H1 (cell line): ENCODE data around the gene PGBD5. TPM values are rescaled to one million over a fixed set of nuclear protein-coding genes. Genes with fewer than 3 reads are reported as not detected.

Experiments
- CTCF ChIA-PET: fragments of 300-600 bp; sonication (Branson Sonifier 250); formaldehyde crosslinking; loops from one replicate; lab custom pipeline; 2021; ENCODE audit not compliant: partially characterized antibody; lab: Charles Lee
- POLR2A ChIA-PET: fragments of 300-600 bp; sonication (Branson Sonifier 250); formaldehyde crosslinking; loops from one replicate; lab custom pipeline; 2021; ENCODE audit warnings: inconsistent platforms; ENCODE audit not compliant: partially characterized antibody; lab: Charles Lee
- DNase-seq, 2 experiments: peaks; one replicate each; pipeline versions ENCODE4 v3.0.0 to v3.0.0-alpha.2; 2010 to 2022; ENCODE audit warnings: low spot score in 2 of 2, low read depth in 1 of 2, mixed read lengths in 1 of 2
- FAIRE-seq: peaks from 2 replicates; lab custom pipeline; 2011; peaks lifted over from hg19 to GRCh38; lab: Jason Lieb, UNC
- H2AFZ ChIP-seq: 2 replicates; pipeline ENCODE4 v1.8.1; 2012; ENCODE audit warnings: low read length, inconsistent platforms
- H2AK5ac ChIP-seq: 2 replicates; pipeline ENCODE4 v1.6.1; 2013; ENCODE audit warnings: low read depth, low read length
- H2BK120ac ChIP-seq: replicated peaks from 2 replicates; pipeline ENCODE3; 2013; ENCODE audit warnings: low read depth, low read length, inconsistent platforms
- H2BK12ac ChIP-seq: 2 replicates; pipeline ENCODE4 v1.6.1; 2013; ENCODE audit warnings: low read depth, low read length
- H2BK15ac ChIP-seq: 2 replicates; pipeline ENCODE4 v1.6.1; 2013; ENCODE audit warnings: low read length
- H2BK20ac ChIP-seq: 2 replicates; pipeline ENCODE4 v1.6.1; 2013; ENCODE audit warnings: low read length
- H2BK5ac ChIP-seq: 2 replicates; pipeline ENCODE4 v1.6.1; 2013; ENCODE audit warnings: low read depth, low read length
- H3K14ac ChIP-seq: 2 replicates; pipeline ENCODE4 v1.6.1; 2013; ENCODE audit warnings: inconsistent platforms; ENCODE audit not compliant: insufficient read length
- H3K18ac ChIP-seq: 2 replicates; pipeline ENCODE4 v1.6.1; 2013; ENCODE audit warnings: low read length; ENCODE audit errors: extremely low read depth
- H3K23ac ChIP-seq: 2 replicates; pipeline ENCODE4 v1.6.1; 2013; ENCODE audit warnings: inconsistent platforms; ENCODE audit not compliant: insufficient read length
- H3K23me2 ChIP-seq: 2 replicates; pipeline ENCODE4 v1.6.1; 2013; ENCODE audit warnings: low read depth, low read length
- H3K27ac ChIP-seq: 2 replicates; pipeline ENCODE4 v1.6.1; 2011; ENCODE audit warnings: low read depth, low read length, inconsistent platforms
- H3K27me3 ChIP-seq, 4 experiments: replicated peaks in 1 of 4; 1 replicate in 1 of 4; 2 replicates in 3 of 4; pipeline versions ENCODE4 v1.6.1 to v1.8.1; 2011 to 2013; ENCODE audit warnings: low read length in 3 of 4, mild to moderate bottlenecking in 3 of 4, inconsistent platforms in 2 of 4, mixed read lengths in 2 of 4, moderate library complexity in 1 of 4; ENCODE audit not compliant: control insufficient read depth in 3 of 4, insufficient read depth in 3 of 4; ENCODE audit errors: extremely low read depth in 1 of 4
- H3K36me3 ChIP-seq, 4 experiments: 2 replicates each; pipeline versions ENCODE4 v1.6.1 to v1.8.1; 2011 to 2013; ENCODE audit warnings: mild to moderate bottlenecking in 4 of 4, low read length in 3 of 4, moderate library complexity in 2 of 4, control low read depth in 1 of 4, inconsistent platforms in 1 of 4; ENCODE audit not compliant: insufficient read depth in 4 of 4, control insufficient read depth in 2 of 4
- H3K4ac ChIP-seq: replicated peaks from 2 replicates; pipeline ENCODE3; 2013; ENCODE audit warnings: low read length, low read depth, mixed read lengths, inconsistent platforms; ENCODE audit not compliant: insufficient read length
- H3K4me1 ChIP-seq, 4 experiments: replicated peaks in 1 of 4; 1 replicate in 1 of 4; 2 replicates in 3 of 4; pipeline versions ENCODE4 v1.6.1 to v1.8.1; 2011 to 2013; ENCODE audit warnings: low read length in 3 of 4, inconsistent platforms in 2 of 4, mixed read lengths in 1 of 4; ENCODE audit not compliant: insufficient read depth in 4 of 4, control insufficient read depth in 3 of 4
- H3K4me2 ChIP-seq, 2 experiments: 2 replicates each; pipeline versions ENCODE4 v1.6.1 to v1.8.1; 2011 to 2013; ENCODE audit warnings: low read depth in 2 of 2, low read length in 2 of 2, control low read depth in 1 of 2, inconsistent platforms in 1 of 2, mild to moderate bottlenecking in 1 of 2; ENCODE audit not compliant: insufficient read depth in 1 of 2
- H3K4me3 ChIP-seq, 4 experiments: fragments of 200-600, 300-600 bp in 1 of 4; sonication (generic), shearing (Covaris generic), sonication (Bioruptor Twin) in 1 of 4; 2 replicates each; pipeline versions ENCODE4 v1.5.1 to v1.8.1; 2011 to 2016; ENCODE audit warnings: low read length in 4 of 4, low read depth in 3 of 4, control low read depth in 2 of 4, inconsistent platforms in 2 of 4, mild to moderate bottlenecking in 2 of 4, mixed read lengths in 1 of 4, moderate library complexity in 1 of 4; ENCODE audit not compliant: insufficient read depth in 2 of 4; ENCODE audit errors: extremely low read depth in 1 of 4
- H3K56ac ChIP-seq: replicated peaks from 2 replicates; pipeline ENCODE3; 2013; ENCODE audit warnings: low read depth, mild to moderate bottlenecking, mixed read lengths, low read length, inconsistent platforms; ENCODE audit not compliant: insufficient read length
- H3K79me1 ChIP-seq: 2 replicates; pipeline ENCODE4 v1.6.1; 2013; ENCODE audit warnings: low read depth, low read length, control low read depth
- H3K79me2 ChIP-seq, 2 experiments: 2 replicates each; pipeline versions ENCODE4 v1.6.1 to v1.8.1; 2012 to 2013; ENCODE audit warnings: low read length in 2 of 2, mild to moderate bottlenecking in 2 of 2, inconsistent platforms in 1 of 2; ENCODE audit not compliant: insufficient read depth in 2 of 2, control insufficient read depth in 1 of 2
- H3K9ac ChIP-seq, 4 experiments: replicated peaks in 1 of 4; 1 replicate in 1 of 4; 2 replicates in 3 of 4; pipeline versions ENCODE4 v1.6.1 to v1.8.1; 2011 to 2013; ENCODE audit warnings: low read depth in 3 of 4, low read length in 3 of 4, control low read depth in 2 of 4, mild to moderate bottlenecking in 2 of 4, moderate library complexity in 2 of 4, inconsistent platforms in 1 of 4; ENCODE audit errors: extremely low read depth in 1 of 4
- H3K9me3 ChIP-seq, 2 experiments: 2 replicates each; pipeline versions ENCODE4 v1.6.1 to v1.8.1; 2012 to 2013; ENCODE audit warnings: mild to moderate bottlenecking in 2 of 2, moderate library complexity in 2 of 2, control low read depth in 1 of 2, inconsistent platforms in 1 of 2, low read depth in 1 of 2, low read length in 1 of 2, mixed read lengths in 1 of 2; ENCODE audit not compliant: insufficient read depth in 2 of 2
- H4K20me1 ChIP-seq, 2 experiments: replicated peaks in 1 of 2; 2 replicates each; pipeline versions ENCODE3 to v1.8.1; 2011 to 2013; ENCODE audit warnings: inconsistent platforms in 2 of 2, low read length in 2 of 2, mild to moderate bottlenecking in 1 of 2; ENCODE audit not compliant: insufficient read depth in 2 of 2, control insufficient read depth in 1 of 2
- H4K5ac ChIP-seq: 2 replicates; pipeline ENCODE4 v1.6.1; 2013; ENCODE audit warnings: low read length, low read depth, mixed read lengths, inconsistent platforms; ENCODE audit not compliant: insufficient read length
- H4K8ac ChIP-seq: 2 replicates; pipeline ENCODE4 v1.8.0; 2013; ENCODE audit warnings: mild to moderate bottlenecking, moderate library complexity, low read length, inconsistent platforms; ENCODE audit not compliant: insufficient read depth; ENCODE audit errors: extremely low read depth
- H4K91ac ChIP-seq: replicated peaks from 2 replicates; pipeline ENCODE3; 2013; ENCODE audit warnings: low read length, mixed read lengths, inconsistent platforms; ENCODE audit not compliant: insufficient read length
- BRCA1 ChIP-seq: IDR thresholded peaks from 2 replicates; pipeline ENCODE4 v1.6.1; 2012; ENCODE audit warnings: low read depth, low read length, improper control_type of control experiment
- CEBPB ChIP-seq: IDR thresholded peaks from 2 replicates; pipeline ENCODE4 v1.6.1; 2012; ENCODE audit warnings: low read depth, low read length
- CREB1 ChIP-seq: IDR thresholded peaks from 2 replicates; pipeline ENCODE4 v1.6.1; 2012; ENCODE audit warnings: inconsistent platforms
- FOSL1 ChIP-seq: IDR thresholded peaks from 2 replicates; pipeline ENCODE4 v1.6.1; 2011; ENCODE audit warnings: mild to moderate bottlenecking, low read depth, low read length, moderate library complexity; ENCODE audit not compliant: insufficient read depth
- HDAC6 ChIP-seq: IDR thresholded peaks from one replicate; pipeline ENCODE4 v1.7.1; 2012; ENCODE audit warnings: low read depth, mild to moderate bottlenecking, inconsistent platforms, low read length, moderate library complexity
- JUN ChIP-seq: IDR thresholded peaks from 2 replicates; pipeline ENCODE4 v1.6.1; 2011; ENCODE audit warnings: low read depth, mild to moderate bottlenecking, improper control_type of control experiment, low read length
- POU5F1 ChIP-seq: IDR thresholded peaks from 2 replicates; pipeline ENCODE4 v1.6.1; 2011; ENCODE audit warnings: low read depth, mild to moderate bottlenecking, low read length, moderate library complexity
- SIX5 ChIP-seq: IDR thresholded peaks from 2 replicates; pipeline ENCODE4 v1.6.1; 2011; ENCODE audit warnings: mild to moderate bottlenecking, low read depth, low read length
- SP4 ChIP-seq: IDR thresholded peaks from 2 replicates; pipeline ENCODE4 v1.6.1; 2012; ENCODE audit warnings: low read length, inconsistent platforms
- TAF7 ChIP-seq: optimal IDR thresholded peaks from 2 replicates; pipeline ENCODE3; 2011; ENCODE audit warnings: low read depth, mild to moderate bottlenecking, inconsistent platforms, low read length, moderate library complexity, borderline replicate concordance
- TBP ChIP-seq: IDR thresholded peaks from 2 replicates; pipeline ENCODE4 v1.6.1; 2011; ENCODE audit warnings: low read depth, low read length, improper control_type of control experiment
- YY1 ChIP-seq: IDR thresholded peaks from 2 replicates; pipeline ENCODE4 v1.6.1; 2011; ENCODE audit warnings: low read depth, mild to moderate bottlenecking, low read length
- WGBS, 2 experiments: shearing (Covaris generic) in 1 of 2; methylation state at CpG; one replicate each; pipeline versions ENCODE4 v1.1.6 to v1.1.7; 2013 to 2015; ENCODE audit warnings: low lambda C conversion rate in 2 of 2, mixed read lengths in 2 of 2, inconsistent platforms in 1 of 2, low coverage in 1 of 2, missing lambda C conversion rate in 1 of 2; ENCODE audit not compliant: insufficient replicate concordance in 2 of 2, insufficient coverage in 1 of 2, insufficient read length in 1 of 2; ENCODE audit errors: extremely low coverage in 1 of 2, missing lambda C conversion rate in 1 of 2; 5-methylcytosine and 5-hydroxymethylcytosine counted together
- polyA plus RNA-seq, 7 experiments: library from polyadenylated mRNA; depleted of rRNA in 3 of 7; stranded (reverse) in 5 of 7; unstranded in 2 of 7; fragments of >200 nt in 5 of 7; fragments of 200-250 nt in 2 of 7; gene quantifications; 1 replicate in 5 of 7; 2 replicates in 1 of 7; 4 replicates in 1 of 7; pipeline versions ENCODE4 v1.2.1 to v1.2.3, GENCODE V29; 2011 to 2013; ENCODE audit warnings: missing spikeins in 2 of 7, mixed read lengths in 2 of 7
- total RNA-seq: library from RNA; stranded (reverse); fragmentation: NEBNext Ultra II Directional; extraction: Animal tissue kit (Norgen Biotek cat#: 25700); gene quantifications from 2 replicates; pipeline ENCODE4 v1.2.1, GENCODE V29; 2021
- TF ChIP-seq, protein P1 (sequence below): IDR thresholded peaks from 2 replicates; pipeline ENCODE4 v1.6.1; 2011; ENCODE audit warnings: low read depth, mild to moderate bottlenecking, low read length; ENCODE audit not compliant: insufficient read depth

PGBD5 gene
- total and polyA plus RNA-seq, 2 of the 8 experiments (the other 6 are each of a cell fraction or from before 2014, with no cell fraction given), result 16.3 to 18.4 TPM

DNA sequence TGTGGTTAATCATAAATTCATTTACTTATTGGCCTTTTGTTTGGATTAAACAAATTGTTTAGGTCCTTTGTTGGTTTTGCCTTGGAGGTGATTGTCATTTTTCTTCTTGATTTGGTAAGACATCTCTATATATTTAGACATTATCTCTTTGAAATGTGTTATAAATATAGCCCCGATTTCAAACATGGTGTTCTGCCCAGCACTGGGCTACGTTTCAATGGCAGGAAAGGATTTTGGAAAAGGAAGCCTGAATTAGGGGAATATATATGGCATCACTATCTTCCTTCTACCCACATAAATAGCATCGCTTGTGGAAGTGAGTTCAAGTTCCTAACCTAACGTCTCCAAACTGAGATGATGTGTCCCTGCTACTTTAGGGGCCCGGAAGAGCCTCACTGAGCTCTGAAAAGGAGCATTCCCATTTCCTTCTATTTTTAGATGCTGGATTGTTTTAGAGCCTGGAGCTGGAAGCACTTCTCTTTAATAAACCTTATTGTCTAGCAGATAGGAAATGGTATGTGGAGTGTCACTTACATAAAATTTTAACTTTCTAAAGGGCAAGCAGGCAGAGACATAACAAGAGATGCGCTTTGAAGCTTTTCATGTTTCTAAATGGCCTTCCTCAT lies 39.4 kb downstream of the PGBD5 start:
- H3K4me2 ChIP-seq, result no peak overlapping the region
- no peak overlapping the region for H4K8ac ChIP-seq
- H4K91ac ChIP-seq, result no peak overlapping the region
- H3K27me3 ChIP-seq, result no peaks in the 10 kb centered on the region
- ChIA-PET CTCF (interaction anchor here (0.9 to 1.4 kb wide), 2 partner anchors 10 to 13 kb away, joined by 3 to 4 read pairs; no protein-coding TSS in a partner anchor), POLR2A (no interaction called here)
- no peak overlapping the region for H2BK5ac ChIP-seq
- no peak overlapping the region for H2AK5ac ChIP-seq
- H3K23ac ChIP-seq, result no peak overlapping the region
- H3K14ac ChIP-seq, result no peak overlapping the region
- H2AFZ ChIP-seq, result no peak overlapping the region
- H3K4me3 ChIP-seq, result no peak overlapping the region
- no peaks in the 10 kb centered on the region for H3K23me2 ChIP-seq
- H3K56ac ChIP-seq, result no peak overlapping the region
- H3K79me1 ChIP-seq, result peaks cover 4% of the 10 kb centered on the region; the same call in 1 of the 2 replicates
- H2BK120ac ChIP-seq, result no peak overlapping the region
- H2BK12ac ChIP-seq, result no peak overlapping the region
- no peak overlapping the region for H2BK20ac ChIP-seq
- H3K27ac ChIP-seq, result no peak overlapping the region
- H2BK15ac ChIP-seq, result no peak overlapping the region
- H3K9ac ChIP-seq, result no peak overlapping the region
- peaks cover 0 to 30% of the 10 kb centered on the region in 2 experiments; a peak in 2 of 4 replicates for H3K79me2 ChIP-seq
- peaks cover 0 to 2% of the 10 kb centered on the region in 2 experiments for H4K20me1 ChIP-seq
- H3K4me1 ChIP-seq, result peaks cover 4 to 18% (median 9%) of the 10 kb centered on the region in 4 experiments; a peak in 6 of 7 replicates
- H3K4ac ChIP-seq, result no peak overlapping the region
- no peaks in the 10 kb centered on the region for H3K9me3 ChIP-seq
- WGBS, 2 experiments, result 93% methylated on average over 6 of the region's 6 CpGs; no CpG with 5 or more reads in 1 of the 2 experiments
- DNase-seq (no peak), FAIRE-seq (no peak)
- H4K5ac ChIP-seq, result no peak overlapping the region
- H3K18ac ChIP-seq, result no peak overlapping the region
- no peaks in the 10 kb centered on the region for H3K36me3 ChIP-seq
- TF ChIP-seq HDAC6 (no peak), TBP (no peak), CREB1 (no peak), YY1 (no peak), FOSL1 (no peak), CEBPB (no peak), SIX5 (no peak), POU5F1 (no peak), JUN (no peak), TAF7 (no peak), BRCA1 (no peak), SP4 (no peak)
- TF ChIP-seq, protein P1, sequence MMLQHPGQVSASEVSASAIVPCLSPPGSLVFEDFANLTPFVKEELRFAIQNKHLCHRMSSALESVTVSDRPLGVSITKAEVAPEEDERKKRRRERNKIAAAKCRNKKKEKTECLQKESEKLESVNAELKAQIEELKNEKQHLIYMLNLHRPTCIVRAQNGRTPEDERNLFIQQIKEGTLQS, result no peak
